HepG2 (cell line): ENCODE data around the gene TMC8. TPM values are rescaled to one million over a fixed set of nuclear protein-coding genes. Genes with fewer than 3 reads are reported as not detected.
A peak's percentile ranks its signal among the peaks of the same experiment; 100 is the strongest.

ENCODE experiments used
- DNMT3B ChIP-seq: conservative IDR thresholded peaks from 2 replicates; pipeline ENCODE4 v1.6.1; 2016; ENCODE audit warnings: missing biosample characterization, control low read depth
- GABPB1 ChIP-seq: IDR thresholded peaks from 2 replicates; pipeline ENCODE4 v1.6.1; 2016; ENCODE audit warnings: mild to moderate bottlenecking, missing genetic modification reagents, moderate library complexity, missing compliant biosample characterization
- NFKB2 ChIP-seq: sonication (generic); formaldehyde crosslinking; IDR thresholded peaks from 2 replicates; pipeline ENCODE4 v1.4.0; 2020; ENCODE audit warnings: missing genetic modification reagents, borderline replicate concordance
- PATZ1 ChIP-seq: sonication (generic); formaldehyde crosslinking; IDR thresholded peaks from 2 replicates; pipeline ENCODE4 v1.4.0; 2020; ENCODE audit warnings: missing genetic modification reagents
- TCF7 ChIP-seq: sonication (generic); IDR thresholded peaks from 2 replicates; pipeline ENCODE4 v1.6.1; 2016; ENCODE audit warnings: antibody characterized with exemption, low read depth
- TEAD2 ChIP-seq: sonication (generic); formaldehyde crosslinking; IDR thresholded peaks from 2 replicates; pipeline ENCODE4 v1.9.0; 2021; ENCODE audit warnings: missing genetic modification reagents
- TFDP2 ChIP-seq: sonication (generic); formaldehyde crosslinking; IDR thresholded peaks from 2 replicates; pipeline ENCODE4 v1.4.0; 2020; ENCODE audit warnings: missing genetic modification reagents
- ZNF431 ChIP-seq: sonication (generic); formaldehyde crosslinking; IDR thresholded peaks from 2 replicates; pipeline ENCODE4 v1.9.0; 2022; ENCODE audit warnings: missing genetic modification reagents, low read depth, mild to moderate bottlenecking, borderline replicate concordance
- ZNF484 ChIP-seq: sonication (generic); formaldehyde crosslinking; IDR thresholded peaks from 2 replicates; pipeline ENCODE4 v1.5.1; 2020; ENCODE audit warnings: mild to moderate bottlenecking, low read depth, missing genetic modification reagents, borderline replicate concordance
- ZNF558 ChIP-seq: sonication (generic); formaldehyde crosslinking; IDR thresholded peaks from 2 replicates; pipeline ENCODE4 v1.9.0; 2022; ENCODE audit warnings: mild to moderate bottlenecking, missing genetic modification reagents, borderline replicate concordance
- ZNF562 ChIP-seq: sonication (generic); formaldehyde crosslinking; IDR thresholded peaks from 2 replicates; pipeline ENCODE4 v1.8.0; 2022; ENCODE audit warnings: missing genetic modification reagents, borderline replicate concordance
- ZNF614 ChIP-seq: IDR thresholded peaks from 2 replicates; pipeline ENCODE4 v1.6.1; 2018; ENCODE audit warnings: missing biosample characterization, missing genetic modification reagents, inconsistent platforms, borderline replicate concordance
- ZNF629 ChIP-seq: sonication (generic); formaldehyde crosslinking; conservative IDR thresholded peaks from 2 replicates; pipeline ENCODE4 v1.5.0; 2020; ENCODE audit warnings: missing genetic modification reagents
- ZNF891 ChIP-seq: sonication (generic); formaldehyde crosslinking; IDR thresholded peaks from 2 replicates; pipeline ENCODE4 v1.5.0; 2020; ENCODE audit warnings: mild to moderate bottlenecking, missing genetic modification reagents
- polyA plus RNA-seq, 8 experiments: library from polyadenylated mRNA; depleted of rRNA in 3 of 8; stranded (reverse) in 7 of 8; unstranded in 1 of 8; fragments of >200 nt; fragmentation: Illumina TruSeq in 4 of 8; extraction: Trizol in 4 of 8; gene quantifications; 2 replicates each; pipeline versions ENCODE4 v1.2.1 to v1.2.3, GENCODE V29; 2011 to 2016; ENCODE audit warnings: low read depth in 4 of 8, missing spikeins in 1 of 8, mixed read lengths in 1 of 8; ENCODE audit not compliant: insufficient read depth in 1 of 8
- total RNA-seq, 5 experiments: library from RNA; depleted of rRNA; stranded (reverse); fragments of >200 nt; fragmentation: Illumina TruSeq; extraction: Trizol; gene quantifications; 2 replicates each; pipeline ENCODE4 v1.2.3, GENCODE V29; 2016; ENCODE audit warnings: low read depth in 1 of 5
- TF ChIP-seq, protein P1 (sequence below): sonication (generic); formaldehyde crosslinking; IDR thresholded peaks from 2 replicates; pipeline ENCODE4 v1.5.1; 2020; ENCODE audit warnings: mild to moderate bottlenecking, moderate library complexity, missing genetic modification reagents
- TF ChIP-seq, protein P2 (sequence below): sonication (generic); formaldehyde crosslinking; IDR thresholded peaks from 2 replicates; pipeline ENCODE4 v1.8.1; 2023; ENCODE audit warnings: missing genetic modification reagents, inconsistent platforms, borderline replicate concordance
- TF ChIP-seq, protein P3 (sequence below): sonication (generic); formaldehyde crosslinking; IDR thresholded peaks from 2 replicates; pipeline ENCODE4 v1.8.0; 2023; ENCODE audit warnings: mild to moderate bottlenecking, missing genetic modification reagents
- TF ChIP-seq, protein P4 (sequence below): sonication (generic); formaldehyde crosslinking; IDR thresholded peaks from 2 replicates; pipeline ENCODE4 v1.9.0; 2021; ENCODE audit warnings: missing genetic modification reagents, borderline replicate concordance

The TMC8 gene
- total and polyA plus RNA-seq, 2 of the 13 experiments (the other 11 are each of a cell fraction or from before 2014, with no cell fraction given), result 0.53 to 7.8 TPM

DNA sequence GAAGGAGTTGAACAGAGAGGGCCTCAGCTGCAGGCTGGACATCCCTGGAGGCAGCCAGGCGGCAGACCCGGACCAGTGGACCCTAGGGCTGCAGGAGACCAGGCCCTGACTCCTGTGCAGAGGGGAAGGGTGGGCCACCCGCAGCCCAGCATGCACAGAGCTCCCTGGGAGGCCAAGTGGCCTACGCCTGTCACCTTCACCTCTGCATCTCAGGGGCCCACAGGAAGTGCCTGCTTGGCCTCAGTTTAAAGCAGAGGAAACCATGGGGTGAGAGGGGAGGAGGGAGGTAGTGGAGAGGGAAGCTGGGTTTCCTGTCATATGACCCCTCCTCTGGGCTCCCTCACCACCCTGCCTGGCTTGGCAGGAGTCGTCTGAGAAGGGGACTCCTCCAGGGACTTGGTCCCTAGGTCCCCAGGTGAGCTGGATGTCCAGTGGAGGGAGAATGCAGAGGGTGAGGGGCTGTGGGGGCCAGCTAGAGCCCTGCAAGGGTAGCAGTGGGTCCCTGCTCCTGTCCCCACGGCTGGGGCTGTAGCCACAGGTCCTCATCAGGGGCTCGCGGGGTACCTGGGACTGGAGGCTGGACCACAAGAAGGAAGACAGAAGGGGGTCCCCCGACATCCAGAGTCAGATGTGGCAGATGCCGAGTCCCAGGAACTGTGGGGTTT is at the start of gene TMC8 (continued):
- TF ChIP-seq, protein P1, sequence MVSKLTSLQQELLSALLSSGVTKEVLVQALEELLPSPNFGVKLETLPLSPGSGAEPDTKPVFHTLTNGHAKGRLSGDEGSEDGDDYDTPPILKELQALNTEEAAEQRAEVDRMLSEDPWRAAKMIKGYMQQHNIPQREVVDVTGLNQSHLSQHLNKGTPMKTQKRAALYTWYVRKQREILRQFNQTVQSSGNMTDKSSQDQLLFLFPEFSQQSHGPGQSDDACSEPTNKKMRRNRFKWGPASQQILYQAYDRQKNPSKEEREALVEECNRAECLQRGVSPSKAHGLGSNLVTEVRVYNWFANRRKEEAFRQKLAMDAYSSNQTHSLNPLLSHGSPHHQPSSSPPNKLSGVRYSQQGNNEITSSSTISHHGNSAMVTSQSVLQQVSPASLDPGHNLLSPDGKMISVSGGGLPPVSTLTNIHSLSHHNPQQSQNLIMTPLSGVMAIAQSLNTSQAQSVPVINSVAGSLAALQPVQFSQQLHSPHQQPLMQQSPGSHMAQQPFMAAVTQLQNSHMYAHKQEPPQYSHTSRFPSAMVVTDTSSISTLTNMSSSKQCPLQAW (CRISPR knock-in tag), result peak; percentile 89
- TF ChIP-seq GABPB1 (CRISPR knock-in tag), result peak; percentile 85
- TF ChIP-seq ZNF614, result peak; percentile 57; the same call in 1 of the 2 replicates
- TF ChIP-seq, protein P2, sequence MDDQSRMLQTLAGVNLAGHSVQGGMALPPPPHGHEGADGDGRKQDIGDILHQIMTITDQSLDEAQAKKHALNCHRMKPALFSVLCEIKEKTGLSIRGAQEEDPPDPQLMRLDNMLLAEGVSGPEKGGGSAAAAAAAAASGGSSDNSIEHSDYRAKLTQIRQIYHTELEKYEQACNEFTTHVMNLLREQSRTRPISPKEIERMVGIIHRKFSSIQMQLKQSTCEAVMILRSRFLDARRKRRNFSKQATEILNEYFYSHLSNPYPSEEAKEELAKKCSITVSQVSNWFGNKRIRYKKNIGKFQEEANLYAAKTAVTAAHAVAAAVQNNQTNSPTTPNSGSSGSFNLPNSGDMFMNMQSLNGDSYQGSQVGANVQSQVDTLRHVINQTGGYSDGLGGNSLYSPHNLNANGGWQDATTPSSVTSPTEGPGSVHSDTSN (CRISPR knock-in tag), result no peak
- TF ChIP-seq ZNF891 (CRISPR knock-in tag), result no peak
- TF ChIP-seq TEAD2 (CRISPR knock-in tag), result no peak
- TF ChIP-seq ZNF431 (CRISPR knock-in tag), result peak; percentile 92; the same call in 1 of the 2 replicates
- TF ChIP-seq TFDP2 (CRISPR knock-in tag), result 0 out of 2 replicates have a peak, but pooled peaks have one; percentile 31
- no peak for TF ChIP-seq ZNF562 (CRISPR knock-in tag)
- TF ChIP-seq, protein P3, sequence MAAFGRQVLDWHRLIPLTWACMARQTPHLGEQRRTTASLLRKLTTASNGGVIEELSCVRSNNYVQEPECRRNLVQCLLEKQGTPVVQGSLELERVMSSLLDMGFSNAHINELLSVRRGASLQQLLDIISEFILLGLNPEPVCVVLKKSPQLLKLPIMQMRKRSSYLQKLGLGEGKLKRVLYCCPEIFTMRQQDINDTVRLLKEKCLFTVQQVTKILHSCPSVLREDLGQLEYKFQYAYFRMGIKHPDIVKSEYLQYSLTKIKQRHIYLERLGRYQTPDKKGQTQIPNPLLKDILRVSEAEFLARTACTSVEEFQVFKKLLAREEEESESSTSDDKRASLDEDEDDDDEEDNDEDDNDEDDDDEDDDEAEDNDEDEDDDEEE, result peak; percentile 65; the same call in 1 of the 2 replicates
- peak; percentile 35; the same call in 1 of the 2 replicates for TF ChIP-seq NFKB2 (CRISPR knock-in tag)
- TF ChIP-seq, protein P4, sequence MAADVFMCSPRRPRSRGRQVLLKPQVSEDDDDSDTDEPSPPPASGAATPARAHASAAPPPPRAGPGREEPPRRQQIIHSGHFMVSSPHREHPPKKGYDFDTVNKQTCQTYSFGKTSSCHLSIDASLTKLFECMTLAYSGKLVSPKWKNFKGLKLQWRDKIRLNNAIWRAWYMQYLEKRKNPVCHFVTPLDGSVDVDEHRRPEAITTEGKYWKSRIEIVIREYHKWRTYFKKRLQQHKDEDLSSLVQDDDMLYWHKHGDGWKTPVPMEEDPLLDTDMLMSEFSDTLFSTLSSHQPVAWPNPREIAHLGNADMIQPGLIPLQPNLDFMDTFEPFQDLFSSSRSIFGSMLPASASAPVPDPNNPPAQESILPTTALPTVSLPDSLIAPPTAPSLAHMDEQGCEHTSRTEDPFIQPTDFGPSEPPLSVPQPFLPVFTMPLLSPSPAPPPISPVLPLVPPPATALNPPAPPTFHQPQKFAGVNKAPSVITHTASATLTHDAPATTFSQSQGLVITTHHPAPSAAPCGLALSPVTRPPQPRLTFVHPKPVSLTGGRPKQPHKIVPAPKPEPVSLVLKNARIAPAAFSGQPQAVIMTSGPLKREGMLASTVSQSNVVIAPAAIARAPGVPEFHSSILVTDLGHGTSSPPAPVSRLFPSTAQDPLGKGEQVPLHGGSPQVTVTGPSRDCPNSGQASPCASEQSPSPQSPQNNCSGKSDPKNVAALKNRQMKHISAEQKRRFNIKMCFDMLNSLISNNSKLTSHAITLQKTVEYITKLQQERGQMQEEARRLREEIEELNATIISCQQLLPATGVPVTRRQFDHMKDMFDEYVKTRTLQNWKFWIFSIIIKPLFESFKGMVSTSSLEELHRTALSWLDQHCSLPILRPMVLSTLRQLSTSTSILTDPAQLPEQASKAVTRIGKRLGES (CRISPR knock-in tag), result no peak
- TF ChIP-seq DNMT3B (CRISPR knock-in tag), result no peak
- no peak for TF ChIP-seq ZNF558 (CRISPR knock-in tag)
- peak; percentile 6; the same call in 1 of the 2 replicates for TF ChIP-seq ZNF629 (CRISPR knock-in tag)
- TF ChIP-seq ZNF484 (CRISPR knock-in tag), result no peak
- peak; percentile 70 for TF ChIP-seq PATZ1
- TF ChIP-seq TCF7, result no peak; the same call in 1 of the 2 replicates
